ENCODE data around the gene RNF180.

The RNF180 gene

GRCh38 chr5:64298586-64298985 lies 132.9 kb downstream of the RNF180 start:
- no peak for TF ChIP-seq POLR2A (IDR thresholded peaks at IDR 0.05; ENCODE audit: low read depth, low read length)
- no peak for TF ChIP-seq TAF1 (IDR thresholded peaks at IDR 0.05; ENCODE audit: low read depth, low read length)
- TF ChIP-seq POLR2AphosphoS5 (IDR thresholded peaks at IDR 0.05; ENCODE audit: low read depth, low read length) = no peak
- no peak for FAIRE-seq
- no peak for DNase-seq (ENCODE audit: insufficient read length, low spot score)

DNA sequence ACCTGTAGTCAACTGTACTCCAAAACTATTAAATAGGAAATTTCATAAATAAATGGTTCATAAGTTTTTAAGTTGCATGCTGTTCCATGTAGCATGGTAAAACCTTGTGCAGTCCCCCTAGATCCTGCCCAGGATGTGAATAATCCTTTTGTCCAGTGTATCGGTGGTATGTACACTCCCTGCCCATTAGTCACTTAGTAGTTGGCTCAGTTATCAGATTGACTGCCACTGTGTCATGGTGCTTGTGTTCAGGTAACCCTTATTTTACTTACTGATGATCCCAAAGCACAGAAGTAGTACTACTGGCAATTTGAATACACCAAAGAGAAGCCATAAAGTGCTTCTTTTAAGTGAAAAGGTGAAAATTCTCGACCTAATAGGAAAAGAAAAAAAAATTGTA lies 134.2 kb downstream of the RNF180 start:
- DNase-seq (ENCODE audit: insufficient read length, low spot score) (no peak), FAIRE-seq (no peak)
- no peak for TF ChIP-seq POLR2A (IDR thresholded peaks at IDR 0.05; ENCODE audit: low read depth, low read length)

- TF ChIP-seq POU2F2 (IDR thresholded peaks at IDR 0.05; ENCODE audit: low read depth, low read length) (no peak), POLR2A (IDR thresholded peaks at IDR 0.05; ENCODE audit: low read depth, low read length) (no peak), TAF1 (IDR thresholded peaks at IDR 0.05; ENCODE audit: low read depth, low read length) (no peak), PAX5 (IDR thresholded peaks at IDR 0.05; ENCODE audit: insufficient read depth, low read length, severe bottlenecking) (no peak), SPI1 (IDR thresholded peaks at IDR 0.05; ENCODE audit: low read depth, low read length) (no peak), POLR2AphosphoS5 (IDR thresholded peaks at IDR 0.05; ENCODE audit: low read depth, low read length) (no peak)
- no peak for DNase-seq (ENCODE audit: insufficient read length, low spot score)
- no peak for FAIRE-seq
Observed at GRCh38 chr5:64301566-64301965, 135.9 kb downstream of the RNF180 start.

DNA sequence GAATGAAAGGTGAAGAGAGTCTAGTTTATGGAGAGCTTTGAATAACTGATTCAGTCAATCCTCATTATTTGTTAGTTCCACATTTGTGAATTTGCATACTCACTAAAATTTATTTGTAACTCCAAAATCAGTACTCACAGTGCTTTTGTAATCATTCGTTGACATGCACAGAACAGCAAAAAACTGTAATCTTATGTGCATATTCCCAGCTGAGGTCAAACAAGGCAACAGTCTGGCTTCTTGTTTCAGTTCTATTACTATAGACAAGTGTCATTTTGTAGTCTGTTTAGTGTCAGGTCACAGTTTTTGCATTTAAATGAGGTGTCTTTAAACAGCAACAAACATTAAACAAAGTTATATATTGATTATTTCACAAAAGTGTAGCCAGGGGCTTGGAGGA lies 142.5 kb downstream of the RNF180 start:
- no peak for TF ChIP-seq POLR2AphosphoS5 (IDR thresholded peaks at IDR 0.05; ENCODE audit: low read depth, low read length)
- TF ChIP-seq POU2F2 (IDR thresholded peaks at IDR 0.05; ENCODE audit: low read depth, low read length) = no peak
- FAIRE-seq (no peak), DNase-seq (ENCODE audit: insufficient read length, low spot score) (no peak)

GRCh38 chr5:64312491-64312890 lies 146.8 kb downstream of the RNF180 start:
- FAIRE-seq (no peak), DNase-seq (ENCODE audit: insufficient read length, low spot score) (no peak)
- no peak for TF ChIP-seq TAF1 (IDR thresholded peaks at IDR 0.05; ENCODE audit: low read depth, low read length)
- TF ChIP-seq POLR2AphosphoS5 (IDR thresholded peaks at IDR 0.05; ENCODE audit: low read depth, low read length) = no peak
- no peak for TF ChIP-seq POLR2A (IDR thresholded peaks at IDR 0.05; ENCODE audit: low read depth, low read length)
- no peak for TF ChIP-seq SPI1 (IDR thresholded peaks at IDR 0.05; ENCODE audit: low read depth, low read length)
- no peak for TF ChIP-seq POU2F2 (IDR thresholded peaks at IDR 0.05; ENCODE audit: low read depth, low read length)
- no peak for TF ChIP-seq PAX5 (IDR thresholded peaks at IDR 0.05; ENCODE audit: insufficient read depth, low read length, severe bottlenecking)

- no peak for DNase-seq (ENCODE audit: insufficient read length, low spot score)
- no peak for FAIRE-seq
- no peak for TF ChIP-seq POLR2A (IDR thresholded peaks at IDR 0.05; ENCODE audit: low read depth, low read length)
- no peak for TF ChIP-seq PAX5 (IDR thresholded peaks at IDR 0.05; ENCODE audit: insufficient read depth, low read length, severe bottlenecking)
- no peak for TF ChIP-seq POU2F2 (IDR thresholded peaks at IDR 0.05; ENCODE audit: low read depth, low read length)
- TF ChIP-seq POLR2AphosphoS5 (IDR thresholded peaks at IDR 0.05; ENCODE audit: low read depth, low read length) = no peak
- TF ChIP-seq SPI1 (IDR thresholded peaks at IDR 0.05; ENCODE audit: low read depth, low read length) = no peak
- no peak for TF ChIP-seq TAF1 (IDR thresholded peaks at IDR 0.05; ENCODE audit: low read depth, low read length)
Observed at GRCh38 chr5:64315778-64316177, 150.1 kb downstream of the RNF180 start.

GRCh38 chr5:64318175-64318574 lies 152.5 kb downstream of the RNF180 start:
- no peak for FAIRE-seq
- TF ChIP-seq POU2F2 (IDR thresholded peaks at IDR 0.05; ENCODE audit: low read depth, low read length) = no peak
- TF ChIP-seq POLR2A (IDR thresholded peaks at IDR 0.05; ENCODE audit: low read depth, low read length) = no peak
- TF ChIP-seq PAX5 (IDR thresholded peaks at IDR 0.05; ENCODE audit: insufficient read depth, low read length, severe bottlenecking) = no peak
- TF ChIP-seq SPI1 (IDR thresholded peaks at IDR 0.05; ENCODE audit: low read depth, low read length) = no peak
- no peak for TF ChIP-seq POLR2AphosphoS5 (IDR thresholded peaks at IDR 0.05; ENCODE audit: low read depth, low read length)
- no peak for TF ChIP-seq TAF1 (IDR thresholded peaks at IDR 0.05; ENCODE audit: low read depth, low read length)

DNA sequence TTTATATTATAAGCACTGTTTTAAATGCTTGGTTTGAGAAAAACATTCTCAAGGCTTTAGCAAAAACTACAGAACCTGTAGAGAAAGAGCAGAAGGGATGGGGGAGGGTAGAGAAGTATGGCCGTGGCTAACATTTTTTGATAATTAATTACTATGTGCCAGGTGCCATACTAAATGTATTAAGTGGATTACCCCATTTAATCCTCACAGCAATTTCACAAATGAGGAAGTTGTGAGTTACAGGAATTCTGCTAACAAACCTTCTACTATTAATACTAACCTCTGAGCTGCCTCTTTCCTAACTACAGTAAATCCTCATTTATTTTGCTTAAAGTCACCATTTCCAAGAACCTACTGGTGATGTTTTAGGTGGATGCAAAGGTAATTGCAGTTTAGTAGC lies 157.9 kb downstream of the RNF180 start:
- no peak for DNase-seq (ENCODE audit: insufficient read length, low spot score)
- no peak for FAIRE-seq
- TF ChIP-seq PAX5 (IDR thresholded peaks at IDR 0.05; ENCODE audit: insufficient read depth, low read length, severe bottlenecking) (no peak), POU2F2 (IDR thresholded peaks at IDR 0.05; ENCODE audit: low read depth, low read length) (no peak), POLR2AphosphoS5 (IDR thresholded peaks at IDR 0.05; ENCODE audit: low read depth, low read length) (no peak), SPI1 (IDR thresholded peaks at IDR 0.05; ENCODE audit: low read depth, low read length) (no peak), TAF1 (IDR thresholded peaks at IDR 0.05; ENCODE audit: low read depth, low read length) (no peak), POLR2A (IDR thresholded peaks at IDR 0.05; ENCODE audit: low read depth, low read length) (no peak)

More at GRCh38 chr5:64318175-64318574, 152.5 kb downstream of the RNF180 start:
- DNase-seq (ENCODE audit: insufficient read length, low spot score) = no peak

GRCh38 chr5:64330728-64331231 lies 165.1 kb downstream of the RNF180 start:
- FAIRE-seq (no peak), DNase-seq (ENCODE audit: insufficient read length, low spot score) (no peak)

DNA sequence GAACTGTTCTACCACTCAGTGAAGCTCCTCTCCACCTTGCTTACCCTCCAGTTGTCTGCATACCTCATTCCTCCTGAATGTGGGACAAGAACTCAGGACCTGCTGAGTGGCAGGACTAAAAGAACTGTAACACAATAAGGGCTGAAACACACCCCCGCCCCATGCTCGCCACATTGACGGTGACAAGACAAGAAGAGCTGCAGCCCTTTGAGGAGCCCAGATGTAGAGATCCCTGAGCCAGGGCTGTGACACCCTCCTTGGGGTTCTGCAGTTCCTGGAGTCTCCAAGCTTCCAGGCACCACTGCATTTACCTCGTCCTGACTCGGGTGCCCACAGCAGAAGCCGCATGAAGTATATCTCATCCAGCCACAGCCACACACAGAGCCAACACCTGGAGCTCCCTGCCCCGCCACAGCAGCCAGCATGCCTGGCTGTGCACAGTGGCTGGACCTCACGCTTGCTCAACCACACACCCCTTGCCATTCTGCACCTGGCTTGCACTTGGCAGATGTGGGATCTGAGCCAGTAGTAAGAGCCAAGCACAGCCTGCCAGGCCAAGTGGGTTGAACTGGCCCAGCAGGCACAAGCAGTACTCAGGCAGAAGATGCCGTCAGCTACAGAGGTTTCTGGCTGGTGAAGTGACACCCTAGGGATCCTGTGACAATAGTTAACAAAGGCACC lies 166.1 kb downstream of the RNF180 start:
- FAIRE-seq (no peak), DNase-seq (ENCODE audit: insufficient read length, low spot score) (no peak)
- TF ChIP-seq POLR2AphosphoS5 (IDR thresholded peaks at IDR 0.05; ENCODE audit: low read depth, low read length) (no peak), TAF1 (IDR thresholded peaks at IDR 0.05; ENCODE audit: low read depth, low read length) (no peak), POLR2A (IDR thresholded peaks at IDR 0.05; ENCODE audit: low read depth, low read length) (no peak), PAX5 (IDR thresholded peaks at IDR 0.05; ENCODE audit: insufficient read depth, low read length, severe bottlenecking) (no peak), POU2F2 (IDR thresholded peaks at IDR 0.05; ENCODE audit: low read depth, low read length) (no peak), SPI1 (IDR thresholded peaks at IDR 0.05; ENCODE audit: low read depth, low read length) (no peak)

More at GRCh38 chr5:64330728-64331231, 165.1 kb downstream of the RNF180 start:
- TF ChIP-seq POLR2AphosphoS5 (IDR thresholded peaks at IDR 0.05; ENCODE audit: low read depth, low read length) (no peak), POU2F2 (IDR thresholded peaks at IDR 0.05; ENCODE audit: low read depth, low read length) (no peak), SPI1 (IDR thresholded peaks at IDR 0.05; ENCODE audit: low read depth, low read length) (no peak), POLR2A (IDR thresholded peaks at IDR 0.05; ENCODE audit: low read depth, low read length) (no peak), TAF1 (IDR thresholded peaks at IDR 0.05; ENCODE audit: low read depth, low read length) (no peak), PAX5 (IDR thresholded peaks at IDR 0.05; ENCODE audit: insufficient read depth, low read length, severe bottlenecking) (no peak)
